ENCODE measurements around the gene PLEKHM3. TPM values are rescaled to one million over a fixed set of nuclear protein-coding genes. Genes with fewer than 3 reads are reported as not detected.

The PLEKHM3 gene
- total RNA-seq, 1 experiment from 2014 or later, result 8.4 TPM

DNA sequence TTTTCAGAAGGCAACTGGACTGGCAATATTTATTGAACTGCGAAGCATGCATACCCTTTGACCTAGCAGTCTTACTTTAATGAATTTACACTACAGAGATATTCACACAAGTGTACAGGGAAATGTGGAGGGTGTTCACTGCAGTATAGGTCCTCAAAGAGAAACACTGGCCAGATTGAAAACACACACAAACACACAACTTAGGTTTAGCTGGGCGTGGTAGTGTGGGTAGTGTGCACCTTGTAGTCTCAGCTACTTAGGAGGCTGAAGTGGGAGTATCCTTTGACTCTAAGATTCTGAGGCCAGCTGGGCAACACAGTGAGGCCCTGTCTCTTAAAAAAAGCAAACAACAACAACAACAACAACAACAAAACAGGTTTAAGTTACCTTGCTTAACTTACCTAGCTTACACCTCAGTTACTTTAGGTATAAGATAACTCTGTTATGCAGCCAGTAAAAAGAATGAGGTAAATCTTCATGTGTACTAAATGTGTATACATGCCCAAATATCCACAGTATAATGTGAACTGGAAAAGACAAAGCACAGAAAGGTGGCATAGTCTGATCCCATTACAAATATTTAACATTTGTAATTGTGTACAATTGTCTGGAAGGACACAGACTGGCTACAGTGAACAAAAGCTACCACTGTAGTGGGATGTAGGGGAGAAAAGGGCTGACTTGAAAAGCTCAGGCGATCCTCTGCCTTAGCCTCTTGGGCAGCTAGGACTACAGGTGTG is 149.7 kb downstream of the PLEKHM3 start:
- Histone ChIP-seq H3K79me2 (ENCODE audit: low read depth) (no peaks in the 10 kb centered on the region), H2AFZ (no peak overlapping the region), H4K20me1 (ENCODE audit: insufficient read depth) (no peaks in the 10 kb centered on the region), H3K27ac (no peak overlapping the region), H3K36me3 (ENCODE audit: low read depth) (no peaks in the 10 kb centered on the region), H3K4me3 (no peak overlapping the region), H3K4me1 (replicated peaks; ENCODE audit: insufficient read depth) (peaks cover 11% of the 10 kb centered on the region; the same call in 1 of the 2 replicates), H3K27me3 (ENCODE audit: insufficient read depth, low read depth) (no peaks in the 10 kb centered on the region), H3K9me2 (ENCODE audit: insufficient read depth) (no peaks in the 10 kb centered on the region), H3K9me3 (ENCODE audit: insufficient read depth, low read depth) (no peaks in the 10 kb centered on the region), H3K4me2 (no peak overlapping the region), H3F3A (ENCODE audit: insufficient read depth, low read depth) (peaks cover 5% of the 10 kb centered on the region; the same call in 1 of the 2 replicates)
- intact Hi-C loops (cut with micrococcal nuclease; ENCODE audit: unreplicated experiment), result no loop called here
- BruUV-seq (replicated peaks), result no TSS peak
- TF ChIP-seq, protein P1, sequence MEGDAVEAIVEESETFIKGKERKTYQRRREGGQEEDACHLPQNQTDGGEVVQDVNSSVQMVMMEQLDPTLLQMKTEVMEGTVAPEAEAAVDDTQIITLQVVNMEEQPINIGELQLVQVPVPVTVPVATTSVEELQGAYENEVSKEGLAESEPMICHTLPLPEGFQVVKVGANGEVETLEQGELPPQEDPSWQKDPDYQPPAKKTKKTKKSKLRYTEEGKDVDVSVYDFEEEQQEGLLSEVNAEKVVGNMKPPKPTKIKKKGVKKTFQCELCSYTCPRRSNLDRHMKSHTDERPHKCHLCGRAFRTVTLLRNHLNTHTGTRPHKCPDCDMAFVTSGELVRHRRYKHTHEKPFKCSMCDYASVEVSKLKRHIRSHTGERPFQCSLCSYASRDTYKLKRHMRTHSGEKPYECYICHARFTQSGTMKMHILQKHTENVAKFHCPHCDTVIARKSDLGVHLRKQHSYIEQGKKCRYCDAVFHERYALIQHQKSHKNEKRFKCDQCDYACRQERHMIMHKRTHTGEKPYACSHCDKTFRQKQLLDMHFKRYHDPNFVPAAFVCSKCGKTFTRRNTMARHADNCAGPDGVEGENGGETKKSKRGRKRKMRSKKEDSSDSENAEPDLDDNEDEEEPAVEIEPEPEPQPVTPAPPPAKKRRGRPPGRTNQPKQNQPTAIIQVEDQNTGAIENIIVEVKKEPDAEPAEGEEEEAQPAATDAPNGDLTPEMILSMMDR (conservative IDR thresholded peaks at IDR 0.05), result no peak
- no peak for TF ChIP-seq EZH2 (IDR thresholded peaks at IDR 0.05; ENCODE audit: low read depth)
- POLR2A ChIA-PET (ENCODE audit: unreplicated experiment), result no interaction called here
- CTCF ChIA-PET, result no interaction called here
- DNase-seq, result no peak

DNA sequence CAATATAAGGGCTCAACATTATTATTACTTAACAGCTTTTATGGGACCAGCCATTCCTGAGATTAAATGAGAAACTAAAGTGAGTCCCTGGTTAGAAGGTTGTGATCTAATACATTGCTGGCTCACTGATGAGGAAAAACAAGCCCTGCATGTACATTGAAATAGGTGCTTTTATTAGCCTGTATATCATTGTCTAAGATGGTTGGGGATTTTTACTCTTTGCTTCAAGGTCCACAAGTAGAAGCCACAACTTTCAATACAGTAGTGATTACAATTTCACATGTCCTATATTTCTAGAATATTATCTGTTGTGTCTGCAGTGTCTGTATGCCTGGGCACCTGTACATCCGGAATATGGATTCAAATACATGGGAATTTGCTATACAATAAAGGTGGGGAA is 151.5 kb downstream of the PLEKHM3 start:
- CTCF ChIA-PET, result no interaction called here
- H3K27me3 ChIP-seq (ENCODE audit: insufficient read depth, low read depth), result no peaks in the 10 kb centered on the region
- no peak for DNase-seq

DNA sequence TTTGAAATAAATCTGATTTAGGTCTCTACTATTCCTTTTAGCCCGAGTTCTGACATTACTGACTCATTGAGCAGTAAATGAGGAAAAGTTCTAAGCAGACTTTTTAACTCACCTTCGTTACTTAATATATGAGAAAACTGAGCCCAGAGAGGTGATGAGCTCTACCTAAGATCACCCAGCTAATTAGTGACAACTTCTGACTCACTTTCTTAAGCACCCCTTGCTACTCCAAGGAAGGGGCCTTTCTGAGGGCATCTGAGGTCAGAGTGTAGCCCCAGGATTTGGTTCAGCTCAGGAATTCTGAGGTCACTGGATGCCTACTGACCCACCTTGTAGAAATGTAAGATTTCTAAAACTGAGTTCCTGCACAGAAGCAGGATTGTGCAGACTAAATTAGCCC is 153.4 kb downstream of the PLEKHM3 start:
- Histone ChIP-seq H4K20me1 (ENCODE audit: insufficient read depth) (no peaks in the 10 kb centered on the region), H3K79me2 (ENCODE audit: low read depth) (no peaks in the 10 kb centered on the region), H3K27ac (no peak overlapping the region), H3K4me1 (replicated peaks; ENCODE audit: insufficient read depth) (peaks cover 24% of the 10 kb centered on the region), H3F3A (ENCODE audit: insufficient read depth, low read depth) (no peaks in the 10 kb centered on the region), H3K4me3 (no peak overlapping the region), H3K4me2 (no peak overlapping the region), H3K9me3 (ENCODE audit: insufficient read depth, low read depth) (no peaks in the 10 kb centered on the region), H2AFZ (no peak overlapping the region), H3K27me3 (ENCODE audit: insufficient read depth, low read depth) (no peaks in the 10 kb centered on the region), H3K36me3 (ENCODE audit: low read depth) (no peaks in the 10 kb centered on the region), H3K9me2 (ENCODE audit: insufficient read depth) (no peaks in the 10 kb centered on the region)
- intact Hi-C loops (cut with micrococcal nuclease; ENCODE audit: unreplicated experiment), result no loop called here
- TF ChIP-seq, protein P1 (conservative IDR thresholded peaks at IDR 0.05), result no peak
- no peak for TF ChIP-seq EZH2 (IDR thresholded peaks at IDR 0.05; ENCODE audit: low read depth)
- POLR2A ChIA-PET (ENCODE audit: unreplicated experiment), result no interaction called here
- CTCF ChIA-PET, result no interaction called here
- DNase-seq, result no peak
- no TSS peak for BruUV-seq (replicated peaks)

More for the DNA sequence above, 151.5 kb downstream of the PLEKHM3 start:
- Histone ChIP-seq H3K9me3 (ENCODE audit: insufficient read depth, low read depth) (no peaks in the 10 kb centered on the region), H3K36me3 (ENCODE audit: low read depth) (no peaks in the 10 kb centered on the region), H3K27ac (no peak overlapping the region), H3K79me2 (ENCODE audit: low read depth) (no peaks in the 10 kb centered on the region), H4K20me1 (ENCODE audit: insufficient read depth) (no peaks in the 10 kb centered on the region), H2AFZ (no peak overlapping the region), H3K9me2 (ENCODE audit: insufficient read depth) (no peaks in the 10 kb centered on the region), H3F3A (ENCODE audit: insufficient read depth, low read depth) (no peaks in the 10 kb centered on the region), H3K4me2 (no peak overlapping the region), H3K4me3 (no peak overlapping the region), H3K4me1 (replicated peaks; ENCODE audit: insufficient read depth) (peaks cover 24% of the 10 kb centered on the region)
- intact Hi-C loops (cut with micrococcal nuclease; ENCODE audit: unreplicated experiment), result no loop called here
- TF ChIP-seq EZH2 (IDR thresholded peaks at IDR 0.05; ENCODE audit: low read depth), result no peak
- TF ChIP-seq, protein P1 (conservative IDR thresholded peaks at IDR 0.05), result no peak
- no TSS peak for BruUV-seq (replicated peaks)
- POLR2A ChIA-PET (ENCODE audit: unreplicated experiment), result no interaction called here
